ENCODE measurements around the gene MCC.

GRCh38 chr5:113150821-113151220, 337.4 kb downstream of the MCC start:
- TF ChIP-seq CTCF (IDR thresholded peaks at IDR 0.05) (no peak), EZH2phosphoT487 (IDR thresholded peaks at IDR 0.05) (no peak)
